ENCODE measurements around the gene MYL6. TPM values are rescaled to one million over a fixed set of nuclear protein-coding genes. Genes with fewer than 3 reads are reported as not detected.

The MYL6 gene
- total and polyA plus RNA-seq, 2 donors (not counting 3 experiments of a cell fraction or from before 2014, with no cell fraction given) = 2,543 to 8,470 TPM

GRCh38 chr12:56137853-56138571, 20.1 kb upstream of the MYL6 start:
- H4K20me1 ChIP-seq (replicated peaks; ENCODE audit: control insufficient read depth, extremely low read depth, insufficient read depth, low read length) = no peaks in the 10 kb centered on the region
- no peak overlapping the region for H3K4me3 ChIP-seq (replicated peaks in 1 of 3; ENCODE audit: insufficient read depth in 1 of 3, low read depth in 1 of 3, low read length in 3 of 3)
- H3K4me2 ChIP-seq (ENCODE audit: insufficient read depth, low read length) = no peak overlapping the region
- H3K27ac ChIP-seq (ENCODE audit: insufficient read depth, low read depth, low read length) = no peak overlapping the region
- no peak overlapping the region for H2AFZ ChIP-seq (ENCODE audit: low read depth, low read length)
- intact Hi-C loops (cut with micrococcal nuclease) (no loop called here), dilution Hi-C loops (cut with MboI; ENCODE audit: extremely low pct_ligation_motif_present, low sequenced_read_pairs) (no loop called here)
- BruUV-seq (replicated peaks) = no TSS peak
- no peaks in the 10 kb centered on the region for H3K9me3 ChIP-seq (replicated peaks; ENCODE audit: control insufficient read depth, insufficient read depth, low read length)
- POLR2A ChIA-PET = interaction anchor here (0.6 kb wide), 1 partner anchor 25 kb away, joined by 3 read pairs; no protein-coding TSS in a partner anchor
- no peaks in the 10 kb centered on the region for H3K27me3 ChIP-seq (ENCODE audit: control insufficient read depth in 2 of 2, insufficient read depth in 2 of 2, low read length in 2 of 2)
- H3K4me1 ChIP-seq (ENCODE audit: control insufficient read depth, extremely low read depth, insufficient read depth, low read length) = peaks cover 5% of the 10 kb centered on the region
- peaks cover 23 to 50% of the 10 kb centered on the region in 2 experiments for H3K36me3 ChIP-seq (ENCODE audit: control insufficient read depth in 2 of 2, extremely low read depth in 1 of 2, insufficient read depth in 2 of 2, low read length in 2 of 2)
- no peak for TF ChIP-seq POLR2A (IDR thresholded peaks at IDR 0.05; ENCODE audit: low read depth, low read length)
- no peak for TF ChIP-seq MYC (IDR thresholded peaks at IDR 0.05; ENCODE audit: low read depth, low read length)
- no peak for TF ChIP-seq JUN (IDR thresholded peaks at IDR 0.05; ENCODE audit: borderline replicate concordance, insufficient read depth, insufficient read length, low read depth)
- no peak for TF ChIP-seq MAX (IDR thresholded peaks at IDR 0.05; ENCODE audit: insufficient read depth, insufficient read length)
- no peak for TF ChIP-seq EZH2 (IDR thresholded peaks at IDR 0.05; ENCODE audit: borderline replicate concordance, low read depth, low read length, severe bottlenecking)
- no peak for TF ChIP-seq CTCF (IDR thresholded peaks at IDR 0.05; ENCODE audit: extremely low read depth in 1 of 2, insufficient read depth in 1 of 2, low read depth in 1 of 2, low read length in 2 of 2)
- TF ChIP-seq FOS (IDR thresholded peaks at IDR 0.05; ENCODE audit: borderline replicate concordance, insufficient read depth, low read length) = no peak
- TF ChIP-seq GATA2 (IDR thresholded peaks at IDR 0.05; ENCODE audit: insufficient read depth, insufficient read length, low read depth, low read length) = no peak
- no peak for TF ChIP-seq POLR2AphosphoS5 (IDR thresholded peaks at IDR 0.05; ENCODE audit: insufficient read depth, low read depth, low read length)
- CTCF ChIA-PET = interaction anchor here (0.8 kb wide), 1 partner anchor 10 kb away, joined by 3 read pairs; the partner anchor contains the start of gene ESYT1
- DNase-seq (ENCODE audit: low read depth, low spot score) = no peak
- no peak overlapping the region for H3K9ac ChIP-seq (replicated peaks; ENCODE audit: extremely low read depth, insufficient read depth, low read length)
- FAIRE-seq = no peak
- no peaks in the 10 kb centered on the region for H3K9me1 ChIP-seq (replicated peaks; ENCODE audit: control insufficient read depth, extremely low read depth, insufficient read depth, low read length)
- no peaks in the 10 kb centered on the region for H3K79me2 ChIP-seq (ENCODE audit: control insufficient read depth, insufficient read depth, low read length)
